Body of pancreas (tissue), 4 donors: Measurements from ENCODE around the gene CNTNAP3.
"Not testable (repeated sequence)": the region's sequence is repeated elsewhere in the genome, so short reads cannot be mapped to it uniquely, and the experiment has no call there.

ENCODE experiments used
- CTCF ChIP-seq, 7 experiments: fragments of 450-650 bp in 4 of 7; fragments of 200-600 bp in 3 of 7; sonication (generic) in 3 of 7; IDR thresholded peaks; one replicate each; pipeline ENCODE4 v1.5.1; 2016 to 2019; ENCODE audit warnings: antibody characterized with exemption in 7 of 7
- POLR2A ChIP-seq, 3 donors: fragments of 450-650 bp; IDR thresholded peaks; one replicate each; pipeline ENCODE4 v1.6.1; 2016; ENCODE audit warnings: antibody characterized with exemption in 3 of 3, mild to moderate bottlenecking in 2 of 3

- not testable (repeated sequence) for TF ChIP-seq CTCF, POLR2A (IDR thresholded peaks at IDR 0.05)
Measured at GRCh38 chr9:39206643-39207042, 81.3 kb downstream of the CNTNAP3 start.
